GM18951 (cell line): Measurements from ENCODE around the gene HMOX1.

ENCODE experiments used
- POLR2A ChIP-seq: IDR thresholded peaks from 4 replicates; pipeline ENCODE4 v1.6.1; 2011; ENCODE audit warnings: mild to moderate bottlenecking; ENCODE audit not compliant: insufficient read length, insufficient read depth; ENCODE audit errors: extremely low read depth
- in situ Hi-C: fragments of 300-500 bp; cut with MboI; formaldehyde crosslinking; loops from one replicate; pipeline ENCODE4 v1.12.0; 2022; ENCODE audit warnings: low sequenced_read_pairs, mixed read lengths, inconsistent platforms; ENCODE audit not compliant: unreplicated experiment

Gene HMOX1

DNA sequence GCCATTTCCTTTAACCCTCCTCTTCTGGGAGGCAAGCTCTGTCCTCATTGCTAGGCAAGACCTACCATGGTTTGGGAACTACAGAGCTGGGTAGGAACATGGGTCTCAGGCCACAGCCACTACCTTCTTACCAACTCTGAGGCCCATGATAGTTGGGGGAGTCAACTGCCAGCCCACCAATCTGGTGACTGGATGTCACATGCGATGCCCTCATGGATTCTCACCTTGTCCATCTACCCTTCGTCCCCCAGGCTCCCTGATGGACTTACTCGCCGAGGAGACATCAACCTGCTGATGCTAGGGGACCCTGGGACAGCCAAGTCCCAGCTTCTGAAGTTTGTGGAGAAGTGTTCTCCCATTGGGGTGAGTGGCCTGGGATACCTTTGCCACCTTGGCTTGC lies 32.7 kb downstream of the HMOX1 start:
- no peak for TF ChIP-seq POLR2A
- in situ Hi-C loops: no loop called here

DNA sequence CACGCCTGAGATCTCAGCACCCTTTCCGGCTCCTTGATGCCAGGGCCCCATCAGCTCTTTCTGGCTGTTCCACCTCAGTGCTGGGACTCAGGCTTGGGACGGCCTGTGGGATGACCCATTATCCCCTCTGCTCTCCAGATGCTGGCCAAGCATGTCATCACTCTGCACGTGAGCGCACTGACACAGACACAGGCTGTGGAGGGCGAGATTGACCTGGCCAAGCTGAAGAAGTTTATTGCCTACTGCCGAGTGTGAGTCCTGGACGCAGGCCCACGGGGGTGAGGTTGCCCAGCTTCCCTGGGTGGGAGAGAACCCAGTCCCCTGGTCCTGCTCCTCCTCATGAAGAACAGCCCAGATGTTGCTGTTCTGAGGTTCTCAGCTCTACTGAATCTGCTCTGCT lies 36.7 kb downstream of the HMOX1 start:
- no peak for TF ChIP-seq POLR2A
- in situ Hi-C loops: no loop called here

DNA sequence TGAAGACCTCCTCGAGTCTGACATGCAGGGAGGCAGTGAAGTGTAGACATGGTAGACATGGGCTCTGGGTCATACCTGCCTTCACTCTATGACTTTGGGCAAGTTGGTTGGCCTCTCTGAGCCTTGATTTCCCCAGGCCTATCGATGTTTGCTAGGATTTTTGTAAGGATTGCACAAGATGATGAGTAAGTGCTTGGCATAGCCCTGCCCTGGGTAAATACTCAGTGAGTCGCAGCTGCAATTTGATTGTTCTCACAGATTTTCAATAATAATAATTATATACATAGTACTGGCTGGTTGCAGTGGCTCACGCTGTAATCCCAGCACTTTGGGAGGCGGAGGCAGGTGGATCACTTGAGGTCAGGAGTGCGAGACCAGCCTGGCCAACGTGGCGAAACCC lies 37.2 kb downstream of the HMOX1 start:
- TF ChIP-seq POLR2A: no peak
- in situ Hi-C loops: no loop called here

- TF ChIP-seq POLR2A: no peak
- in situ Hi-C loops: no loop called here
These were observed 37.8 kb downstream of the HMOX1 start for GRCh38 chr22:35418731-35419130.

- no peak for TF ChIP-seq POLR2A
- in situ Hi-C loops: no loop called here
These were observed 38.9 kb downstream of the HMOX1 start for GRCh38 chr22:35419756-35420155.

DNA sequence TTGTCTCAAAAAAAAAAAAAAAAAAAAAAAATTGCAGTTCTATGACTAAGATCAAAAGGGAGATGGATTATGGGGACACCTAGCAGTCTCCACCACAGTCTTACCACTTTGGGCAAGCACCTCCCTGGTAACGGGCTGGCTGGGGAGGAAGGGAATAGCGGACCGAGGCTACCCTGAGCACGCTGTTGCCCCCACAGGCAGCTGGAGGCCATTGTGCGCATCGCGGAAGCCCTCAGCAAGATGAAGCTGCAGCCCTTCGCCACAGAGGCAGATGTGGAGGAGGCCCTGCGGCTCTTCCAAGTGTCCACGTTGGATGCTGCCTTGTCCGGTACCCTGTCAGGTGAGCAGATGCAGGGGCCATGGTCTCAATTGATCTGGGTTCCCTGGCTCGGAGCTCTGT lies 40.2 kb downstream of the HMOX1 start:
- TF ChIP-seq POLR2A: no peak
- in situ Hi-C loops: no loop called here

DNA sequence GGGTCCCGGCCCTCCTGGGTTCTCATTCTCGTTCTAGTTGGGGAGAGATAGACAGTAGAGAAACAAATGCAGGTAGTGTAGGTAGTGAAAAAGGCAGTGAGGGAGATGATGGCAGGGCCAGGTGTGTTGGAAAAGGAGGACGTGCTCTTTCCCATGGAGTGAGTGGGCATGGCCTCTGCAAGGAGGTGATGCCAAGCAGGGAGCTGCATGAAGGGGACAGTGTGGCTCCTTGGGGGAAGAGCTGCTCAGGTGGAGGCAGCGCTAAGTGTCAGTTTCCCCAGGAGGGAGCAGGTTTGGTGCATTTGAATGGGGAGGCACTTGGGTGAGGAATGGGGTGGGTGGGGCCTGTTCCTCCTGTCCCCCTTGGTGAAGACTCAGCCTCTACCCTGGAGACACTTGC lies 41.2 kb downstream of the HMOX1 start:
- in situ Hi-C loops: no loop called here
- TF ChIP-seq POLR2A: no peak

GRCh38 chr22:35422936-35423335 lies 42.0 kb downstream of the HMOX1 start:
- in situ Hi-C loops: no loop called here
- TF ChIP-seq POLR2A: no peak

DNA sequence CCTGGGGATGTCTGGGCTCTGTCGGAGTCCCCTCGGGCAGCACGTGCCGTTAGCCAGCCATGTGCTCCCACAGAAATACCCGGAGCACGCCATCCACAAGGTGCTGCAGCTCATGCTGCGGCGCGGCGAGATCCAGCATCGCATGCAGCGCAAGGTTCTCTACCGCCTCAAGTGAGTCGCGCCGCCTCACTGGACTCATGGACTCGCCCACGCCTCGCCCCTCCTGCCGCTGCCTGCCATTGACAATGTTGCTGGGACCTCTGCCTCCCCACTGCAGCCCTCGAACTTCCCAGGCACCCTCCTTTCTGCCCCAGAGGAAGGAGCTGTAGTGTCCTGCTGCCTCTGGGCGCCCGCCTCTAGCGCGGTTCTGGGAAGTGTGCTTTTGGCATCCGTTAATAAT lies 43.2 kb downstream of the HMOX1 start:
- TF ChIP-seq POLR2A: no peak
- in situ Hi-C loops: no loop called here

DNA sequence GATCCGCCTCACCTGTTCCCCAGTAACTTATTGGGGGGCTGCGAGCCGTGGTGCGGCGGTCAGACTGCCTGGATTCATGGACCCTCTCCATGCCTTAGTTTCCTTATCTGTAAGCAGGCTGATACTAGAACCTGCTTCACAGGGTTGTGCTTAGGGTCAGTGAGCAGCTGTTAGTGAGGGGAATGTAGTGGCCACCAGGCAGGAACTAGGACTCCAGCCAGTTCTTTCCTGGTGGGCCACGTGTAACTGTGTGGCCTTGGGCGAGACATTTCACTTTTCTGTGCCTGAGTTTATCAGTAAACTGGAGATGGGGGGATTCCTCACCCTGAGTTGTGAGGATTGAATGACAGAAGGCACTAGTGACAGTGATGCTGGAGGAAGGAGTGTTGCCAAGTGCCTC lies 43.9 kb downstream of the HMOX1 start:
- in situ Hi-C loops: no loop called here
- no peak for TF ChIP-seq POLR2A

GRCh38 chr22:35425546-35425945 lies 44.6 kb downstream of the HMOX1 start:
- in situ Hi-C loops: no loop called here
- TF ChIP-seq POLR2A: no peak

DNA sequence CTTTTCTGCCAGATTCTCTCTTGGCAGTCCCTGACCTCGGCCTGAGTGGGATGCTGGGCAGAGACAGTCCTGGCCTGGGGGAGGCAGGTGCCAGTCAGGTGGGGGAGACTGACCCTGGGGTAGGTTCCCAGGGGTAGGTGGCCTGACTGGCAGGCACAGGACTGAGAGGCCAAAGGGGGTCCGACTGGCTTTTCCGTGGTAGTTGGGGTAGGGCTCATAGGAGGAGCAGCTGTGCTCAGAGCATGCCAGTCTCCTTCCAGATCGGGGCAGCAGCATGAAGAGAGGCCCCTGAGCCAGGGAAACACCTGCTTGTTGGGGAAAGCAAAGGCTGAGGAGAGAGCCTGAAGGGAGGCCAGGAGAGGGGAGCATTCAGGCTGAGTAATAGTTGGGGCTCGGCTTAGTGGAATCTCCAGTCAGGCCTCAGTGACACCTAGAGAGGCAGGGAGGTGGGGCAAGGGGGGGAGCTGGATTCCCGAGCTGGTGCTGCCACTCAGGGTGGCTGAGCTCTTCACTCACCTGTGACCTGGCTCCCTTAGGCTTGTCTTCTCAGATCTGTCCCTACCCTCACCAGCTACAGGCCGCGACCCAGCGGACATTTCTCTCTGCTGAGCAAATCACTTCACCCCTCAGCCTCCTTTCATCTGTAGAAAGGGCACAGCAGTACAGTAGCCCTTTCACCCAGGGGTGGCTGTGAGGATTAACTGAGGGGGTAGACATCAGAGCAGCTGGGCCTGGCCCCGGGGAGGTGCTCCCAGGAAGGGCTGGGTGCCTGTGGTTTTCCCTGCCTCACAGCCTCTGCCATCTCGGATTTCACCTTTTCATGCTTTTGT lies 45.3 kb downstream of the HMOX1 start:
- TF ChIP-seq POLR2A: no peak
- in situ Hi-C loops: no loop called here

DNA sequence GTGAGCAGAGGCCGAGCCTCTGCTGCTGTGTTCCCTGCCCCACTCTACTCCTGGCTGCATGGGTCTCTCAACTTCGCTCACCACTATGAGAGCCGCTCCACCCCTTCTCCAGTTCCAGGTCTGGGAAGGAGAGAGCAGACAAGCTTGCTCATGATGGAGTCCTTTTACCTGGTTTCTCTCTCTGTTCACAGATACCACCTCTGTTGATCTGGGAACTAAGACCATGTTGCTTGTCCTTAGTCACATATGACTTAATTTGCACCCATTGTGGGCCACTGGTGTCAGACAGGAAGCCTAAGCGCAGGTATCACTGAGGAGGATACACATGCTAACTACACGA lies 45.9 kb downstream of the HMOX1 start:
- TF ChIP-seq POLR2A: no peak
- in situ Hi-C loops: no loop called here

- no peak for TF ChIP-seq POLR2A
- in situ Hi-C loops: no loop called here
These were observed 50.0 kb downstream of the HMOX1 start for GRCh38 chr22:35430897-35431322.

DNA sequence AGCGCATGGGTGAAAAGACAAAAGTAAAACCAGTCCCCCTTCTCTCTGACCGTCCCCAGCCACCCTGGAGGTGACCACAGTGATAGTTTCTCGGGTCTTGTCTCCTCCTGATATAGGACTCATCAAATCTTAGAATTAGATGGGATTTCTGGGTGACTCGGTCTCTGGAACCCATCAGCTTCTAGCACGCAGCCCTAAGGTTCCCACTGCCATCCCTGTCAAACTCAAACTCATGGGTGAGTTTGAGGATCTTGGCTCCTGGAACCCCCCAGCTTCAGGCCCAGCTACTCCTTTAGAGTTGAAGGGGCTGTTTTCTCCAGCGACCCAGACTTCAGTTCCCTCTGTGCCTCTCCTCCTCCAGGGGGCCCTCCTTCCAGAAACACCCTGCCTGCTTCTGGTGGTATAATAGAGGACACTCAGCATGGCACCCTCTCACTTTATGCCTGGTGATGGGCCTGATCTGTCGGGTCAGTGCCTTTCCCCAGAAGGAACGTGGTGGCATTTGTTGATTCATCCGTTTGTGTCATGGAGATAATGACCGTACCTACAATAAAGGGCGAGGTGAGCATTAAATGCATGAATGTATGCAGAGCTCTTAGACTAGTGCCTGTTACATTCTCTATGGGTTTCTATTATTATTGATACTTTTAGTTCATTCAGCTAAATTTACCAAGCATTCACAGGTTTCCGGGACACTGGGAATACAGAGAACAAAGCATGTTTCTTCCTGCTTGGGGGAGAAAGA lies 50.8 kb downstream of the HMOX1 start:
- no peak for TF ChIP-seq POLR2A
- in situ Hi-C loops: no loop called here
